NT2/D1 (cell line): Measurements from ENCODE around the gene TLX3.

Experiments
- SUZ12 ChIP-seq: IDR thresholded peaks from 2 replicates; pipeline ENCODE4 v1.6.1; 2011; ENCODE audit not compliant: insufficient read length, insufficient read depth; ENCODE audit errors: extremely low read depth
- YY1 ChIP-seq: IDR thresholded peaks from 2 replicates; pipeline ENCODE4 v1.6.1; 2011; ENCODE audit not compliant: insufficient read length, insufficient read depth
- ZNF274 ChIP-seq: IDR thresholded peaks from 2 replicates; pipeline ENCODE4 v1.6.1; 2011; ENCODE audit warnings: mild to moderate bottlenecking, low read depth, low read length

DNA sequence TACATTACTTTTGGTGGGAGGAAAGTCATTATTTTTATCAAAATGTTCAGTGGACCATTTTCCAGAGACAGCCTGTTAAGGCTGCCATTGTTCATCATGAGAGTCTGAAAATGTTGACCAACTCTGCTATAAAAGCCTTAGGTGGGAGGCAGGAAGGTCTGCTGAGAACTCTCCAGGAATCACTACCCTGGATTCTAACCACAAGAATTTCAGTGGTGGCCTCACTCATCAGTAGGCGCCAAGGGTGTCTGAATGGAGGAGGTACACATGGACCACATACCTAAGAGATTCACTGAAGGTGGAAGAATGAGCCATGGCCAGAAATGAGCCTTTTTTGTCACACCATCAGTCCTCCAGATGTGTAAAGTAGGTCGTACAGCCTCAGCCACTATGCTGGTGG is 21.0 kb upstream of the TLX3 start:
- TF ChIP-seq SUZ12 (no peak), ZNF274 (no peak), YY1 (no peak)
